ENCODE data around the gene LIPC. TPM values are rescaled to one million over a fixed set of nuclear protein-coding genes. Genes with fewer than 3 reads are reported as not detected.

LIPC gene
- total and polyA plus RNA-seq, 9 of the 15 experiments (the other 6 are each of a cell fraction or from before 2014, with no cell fraction given) = 0.07 to 0.41 (median 0.11) TPM; not detected in 2

GRCh38 chr15:58401276-58401675 lies 30.5 kb upstream of the LIPC start:
- TF ChIP-seq HOMEZ (CRISPR knock-in tag; IDR thresholded peaks at IDR 0.05) (no peak), ZC3H8 (IDR thresholded peaks at IDR 0.05) (no peak), RBM15 (IDR thresholded peaks at IDR 0.05; ENCODE audit: insufficient read depth, low read length) (no peak)
- Histone ChIP-seq H3K27me3 (ENCODE audit: control insufficient read depth in 2 of 2, insufficient read depth in 2 of 2, low read length in 2 of 2) (no peaks in the 10 kb centered on the region; a peak in 1 of 5 replicates), H2AFZ (ENCODE audit: low read depth, low read length) (no peak overlapping the region), H3K79me2 (ENCODE audit: control insufficient read depth, insufficient read depth, low read length) (no peaks in the 10 kb centered on the region), H3K9me1 (ENCODE audit: control insufficient read depth, insufficient read depth, low read length) (no peaks in the 10 kb centered on the region), H4K20me1 (replicated peaks; ENCODE audit: control insufficient read depth, insufficient read depth, low read length) (no peaks in the 10 kb centered on the region), H3K9me3 (replicated peaks; ENCODE audit: control insufficient read depth, insufficient read depth, low read depth, low read length) (no peaks in the 10 kb centered on the region; the same call in 1 of the 2 replicates), H3K4me3 (no peak overlapping the region), H3K4me1 (replicated peaks in 1 of 2; ENCODE audit: control insufficient read depth in 2 of 2, insufficient read depth in 2 of 2, low read length in 2 of 2) (peaks cover 0 to 44% of the 10 kb centered on the region in 2 experiments; a peak in 3 of 5 replicates), H3K27ac (ENCODE audit: extremely low read depth, low read depth, low read length) (no peak overlapping the region), H3K4me2 (ENCODE audit: insufficient read depth, low read length) (no peak overlapping the region; the same call in 1 of the 2 replicates), H3K9ac (ENCODE audit: insufficient read depth in 1 of 2, low read depth in 2 of 2, low read length in 2 of 2) (no peak overlapping the region), H3K36me3 (ENCODE audit: control insufficient read depth, insufficient read depth, low read length) (no peaks in the 10 kb centered on the region)
- 80% methylated on average over 6 of the region's 6 CpGs for WGBS (ENCODE audit: insufficient coverage, low coverage, missing lambda C conversion rate)
- in situ Hi-C loops (cut with MboI) = no loop called here
- FAIRE-seq (no peak), ATAC-seq (no peak), DNase-seq (ENCODE audit: extremely low read depth in 1 of 4, low spot score in 3 of 4) (no peak)
- ChIA-PET CTCF (ENCODE audit: low intra/inter-chr PET ratio) (no interaction called here), POLR2A (no interaction called here)
- BruUV-seq (replicated peaks) = no TSS peak
- intact Hi-C loops (cut with micrococcal nuclease) = no loop called here
